Progenitor cell of endocrine pancreas (in vitro differentiated cells): ENCODE measurements around the gene MTUS2. TPM values are rescaled to one million over a fixed set of nuclear protein-coding genes. Genes with fewer than 3 reads are reported as not detected.

Experiments used
- DNase-seq: peaks from one replicate; pipeline ENCODE4 v3.0.0; 2021; ENCODE audit warnings: low spot score; ENCODE audit not compliant: unreplicated experiment
- H3K27ac Mint-ChIP-seq: 2 replicates; pipeline ENCODE4 v1.8.0; 2021; ENCODE audit warnings: mild to moderate bottlenecking, moderate library complexity, mixed read lengths
- H3K27me3 Mint-ChIP-seq: 2 replicates; pipeline ENCODE4 v1.8.0; 2021; ENCODE audit warnings: mixed read lengths
- H3K36me3 Mint-ChIP-seq: 2 replicates; pipeline ENCODE4 v1.8.0; 2022; ENCODE audit warnings: mixed read lengths; ENCODE audit not compliant: insufficient read depth
- H3K4me1 Mint-ChIP-seq: 2 replicates; pipeline ENCODE4 v1.8.0; 2021; ENCODE audit warnings: low read depth, mixed read lengths
- H3K4me3 Mint-ChIP-seq: 2 replicates; pipeline ENCODE4 v1.8.0; 2021; ENCODE audit warnings: low read depth, mild to moderate bottlenecking, moderate library complexity, mixed read lengths
- H3K9me3 Mint-ChIP-seq: 2 replicates; pipeline ENCODE4 v1.8.0; 2021; ENCODE audit warnings: low read depth, mixed read lengths
- total RNA-seq: library from RNA; stranded (reverse); gene quantifications from 2 replicates; pipeline ENCODE4 v1.2.1, GENCODE V29; 2021
- TF ChIP-seq, protein P1 (sequence below): fragments of 200-600 bp; sonication (generic); IDR thresholded peaks from one replicate; pipeline ENCODE4 v1.5.0; 2021; ENCODE audit warnings: antibody characterized with exemption, mild to moderate bottlenecking; ENCODE audit not compliant: unreplicated experiment

MTUS2 gene
- total RNA-seq, 1 donor from 2014 or later: 9.3 TPM

DNA sequence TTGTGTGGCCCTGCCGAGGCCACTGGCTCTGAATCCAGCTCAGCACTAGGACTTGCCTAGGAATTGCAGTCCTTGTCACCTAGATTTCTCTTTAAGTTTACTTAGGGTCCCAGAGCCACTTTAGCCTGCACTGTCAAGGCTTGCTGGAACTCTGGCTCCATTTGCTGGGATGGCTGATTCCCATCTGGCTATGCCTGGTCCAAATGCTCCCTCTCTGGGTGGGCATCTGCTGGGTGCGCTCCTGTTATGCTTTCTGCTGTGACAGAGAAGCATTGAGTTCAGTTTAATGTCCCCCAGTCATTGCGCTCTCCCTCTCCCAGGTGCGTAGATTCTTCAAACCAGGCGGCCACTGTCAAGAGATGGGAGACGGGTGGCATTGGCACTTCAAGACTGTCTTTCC, 102.2 kb downstream of the MTUS2 start:
- no peaks in the 10 kb centered on the region for H3K36me3 Mint-ChIP-seq
- DNase-seq: no peak
- no peaks in the 10 kb centered on the region for H3K27me3 Mint-ChIP-seq
- no peak overlapping the region for H3K4me3 Mint-ChIP-seq
- TF ChIP-seq, protein P1, sequence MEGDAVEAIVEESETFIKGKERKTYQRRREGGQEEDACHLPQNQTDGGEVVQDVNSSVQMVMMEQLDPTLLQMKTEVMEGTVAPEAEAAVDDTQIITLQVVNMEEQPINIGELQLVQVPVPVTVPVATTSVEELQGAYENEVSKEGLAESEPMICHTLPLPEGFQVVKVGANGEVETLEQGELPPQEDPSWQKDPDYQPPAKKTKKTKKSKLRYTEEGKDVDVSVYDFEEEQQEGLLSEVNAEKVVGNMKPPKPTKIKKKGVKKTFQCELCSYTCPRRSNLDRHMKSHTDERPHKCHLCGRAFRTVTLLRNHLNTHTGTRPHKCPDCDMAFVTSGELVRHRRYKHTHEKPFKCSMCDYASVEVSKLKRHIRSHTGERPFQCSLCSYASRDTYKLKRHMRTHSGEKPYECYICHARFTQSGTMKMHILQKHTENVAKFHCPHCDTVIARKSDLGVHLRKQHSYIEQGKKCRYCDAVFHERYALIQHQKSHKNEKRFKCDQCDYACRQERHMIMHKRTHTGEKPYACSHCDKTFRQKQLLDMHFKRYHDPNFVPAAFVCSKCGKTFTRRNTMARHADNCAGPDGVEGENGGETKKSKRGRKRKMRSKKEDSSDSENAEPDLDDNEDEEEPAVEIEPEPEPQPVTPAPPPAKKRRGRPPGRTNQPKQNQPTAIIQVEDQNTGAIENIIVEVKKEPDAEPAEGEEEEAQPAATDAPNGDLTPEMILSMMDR: no peak
- H3K9me3 Mint-ChIP-seq: peaks cover 25% of the 10 kb centered on the region
- H3K27ac Mint-ChIP-seq: no peak overlapping the region
- no peaks in the 10 kb centered on the region for H3K4me1 Mint-ChIP-seq

- DNase-seq: no peak
- H3K36me3 Mint-ChIP-seq: peaks cover 4% of the 10 kb centered on the region
- H3K9me3 Mint-ChIP-seq: peaks cover 5% of the 10 kb centered on the region
- H3K4me3 Mint-ChIP-seq: no peak overlapping the region
- TF ChIP-seq, protein P1: no peak
- H3K4me1 Mint-ChIP-seq: peaks cover 2% of the 10 kb centered on the region
- no peak overlapping the region for H3K27ac Mint-ChIP-seq
- H3K27me3 Mint-ChIP-seq: no peaks in the 10 kb centered on the region
Observed at GRCh38 chr13:28935104-28935503, 115.0 kb downstream of the MTUS2 start.

DNA sequence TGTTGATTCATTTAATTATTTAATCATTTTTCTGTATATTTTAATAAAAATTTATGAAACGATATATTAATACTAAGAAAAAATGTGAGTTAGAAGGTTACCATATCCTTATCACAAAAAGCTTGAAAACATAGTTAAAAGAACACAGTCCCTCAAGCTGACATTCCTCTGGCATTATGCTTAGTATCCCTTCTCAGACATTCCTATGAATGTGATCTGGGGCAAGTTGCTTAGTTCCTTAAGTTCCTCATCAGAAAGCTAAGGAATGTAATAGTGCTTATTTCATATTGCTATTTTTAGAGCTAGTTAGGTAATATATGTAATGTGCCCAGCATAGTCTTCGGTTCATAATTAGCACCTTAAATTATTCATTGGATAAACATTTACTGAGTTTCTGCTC, 122.8 kb downstream of the MTUS2 start:
- H3K27me3 Mint-ChIP-seq: peaks cover 5% of the 10 kb centered on the region
- no peak overlapping the region for H3K27ac Mint-ChIP-seq
- H3K36me3 Mint-ChIP-seq: no peaks in the 10 kb centered on the region

GRCh38 chr13:28953714-28954418, 133.7 kb downstream of the MTUS2 start:
- no peak for DNase-seq

More for the DNA sequence above, 122.8 kb downstream of the MTUS2 start:
- no peak for DNase-seq
- Mint-ChIP-seq H3K4me1 (no peaks in the 10 kb centered on the region), H3K4me3 (no peak overlapping the region), H3K9me3 (no peaks in the 10 kb centered on the region)
- TF ChIP-seq, protein P1: no peak

DNA sequence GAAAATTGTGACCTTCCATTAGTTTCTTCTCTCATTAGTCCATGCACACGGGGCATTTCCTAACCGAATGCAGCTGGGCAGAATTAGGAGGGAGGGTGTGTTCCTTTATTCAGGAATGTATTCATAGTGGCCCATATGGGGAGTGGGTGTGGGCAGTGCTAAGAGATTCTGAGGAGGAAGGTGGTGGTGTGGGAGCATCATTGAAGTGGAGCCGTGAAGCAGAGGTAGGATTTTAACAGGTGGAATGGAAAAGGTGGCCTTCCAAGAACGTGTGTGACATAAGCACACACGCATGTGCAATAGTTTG, 134.2 kb downstream of the MTUS2 start:
- Mint-ChIP-seq H3K9me3 (peaks cover 9% of the 10 kb centered on the region), H3K27me3 (peaks cover 6% of the 10 kb centered on the region), H3K4me1 (no peaks in the 10 kb centered on the region), H3K4me3 (no peak overlapping the region), H3K36me3 (no peaks in the 10 kb centered on the region), H3K27ac (no peak overlapping the region)
- TF ChIP-seq, protein P1: no peak
- no peak for DNase-seq

More at GRCh38 chr13:28953714-28954418, 133.7 kb downstream of the MTUS2 start:
- H3K4me3 Mint-ChIP-seq: no peak overlapping the region
- H3K4me1 Mint-ChIP-seq: no peaks in the 10 kb centered on the region
- peaks cover 8% of the 10 kb centered on the region for H3K27me3 Mint-ChIP-seq
- H3K36me3 Mint-ChIP-seq: no peaks in the 10 kb centered on the region
- H3K9me3 Mint-ChIP-seq: peaks cover 8% of the 10 kb centered on the region
- H3K27ac Mint-ChIP-seq: no peak overlapping the region
- TF ChIP-seq, protein P1: no peak
